ENCODE data around the gene TSPAN18.

Gene TSPAN18

DNA sequence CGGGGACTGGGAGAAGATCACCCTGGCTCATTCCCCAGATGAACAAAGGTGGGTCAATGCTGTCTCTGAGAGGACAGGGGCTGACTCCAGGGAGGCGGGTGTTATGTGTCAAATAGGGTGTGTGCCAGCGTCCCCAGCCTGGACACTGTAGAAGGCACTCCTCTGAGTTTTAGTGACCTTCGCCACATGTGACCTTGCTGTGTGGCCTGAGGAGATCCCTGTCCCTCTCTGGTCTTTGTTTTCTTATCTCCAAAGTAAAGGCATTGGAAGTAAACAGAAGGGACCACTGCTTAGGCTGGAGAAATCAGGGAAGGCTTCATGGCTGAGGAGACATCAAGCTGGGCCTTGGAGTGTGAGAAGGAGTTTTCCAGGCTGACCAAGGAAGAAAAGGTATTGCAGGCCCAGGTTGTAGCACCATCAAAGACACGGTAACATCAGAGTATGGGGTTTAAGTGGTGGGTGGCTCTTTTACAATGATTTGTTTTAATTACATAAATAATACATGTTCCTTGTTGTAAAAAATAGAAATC is 149.5 kb downstream of the TSPAN18 start:
- DNase-seq, result no peak

DNA sequence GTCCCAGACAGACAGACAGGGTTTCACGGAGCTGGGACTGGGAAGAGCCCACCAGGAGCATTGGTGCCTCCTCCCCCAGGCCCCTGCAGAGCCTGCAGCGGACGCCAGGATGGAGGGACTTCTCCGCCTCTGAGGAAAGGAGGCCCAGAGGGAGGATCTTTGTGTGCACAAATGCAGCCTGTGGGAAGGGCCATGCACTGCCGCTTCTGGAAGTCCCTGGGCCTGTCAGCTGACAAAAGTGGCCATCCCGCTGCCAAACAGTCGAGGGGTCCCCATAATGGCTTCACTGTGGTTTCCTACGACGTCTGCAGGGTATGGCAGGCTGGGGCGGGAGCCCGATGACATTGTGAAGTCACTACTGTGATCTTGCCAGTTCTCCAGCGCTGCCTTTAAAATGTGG is 150.1 kb downstream of the TSPAN18 start:
- DNase-seq, result no peak

DNA sequence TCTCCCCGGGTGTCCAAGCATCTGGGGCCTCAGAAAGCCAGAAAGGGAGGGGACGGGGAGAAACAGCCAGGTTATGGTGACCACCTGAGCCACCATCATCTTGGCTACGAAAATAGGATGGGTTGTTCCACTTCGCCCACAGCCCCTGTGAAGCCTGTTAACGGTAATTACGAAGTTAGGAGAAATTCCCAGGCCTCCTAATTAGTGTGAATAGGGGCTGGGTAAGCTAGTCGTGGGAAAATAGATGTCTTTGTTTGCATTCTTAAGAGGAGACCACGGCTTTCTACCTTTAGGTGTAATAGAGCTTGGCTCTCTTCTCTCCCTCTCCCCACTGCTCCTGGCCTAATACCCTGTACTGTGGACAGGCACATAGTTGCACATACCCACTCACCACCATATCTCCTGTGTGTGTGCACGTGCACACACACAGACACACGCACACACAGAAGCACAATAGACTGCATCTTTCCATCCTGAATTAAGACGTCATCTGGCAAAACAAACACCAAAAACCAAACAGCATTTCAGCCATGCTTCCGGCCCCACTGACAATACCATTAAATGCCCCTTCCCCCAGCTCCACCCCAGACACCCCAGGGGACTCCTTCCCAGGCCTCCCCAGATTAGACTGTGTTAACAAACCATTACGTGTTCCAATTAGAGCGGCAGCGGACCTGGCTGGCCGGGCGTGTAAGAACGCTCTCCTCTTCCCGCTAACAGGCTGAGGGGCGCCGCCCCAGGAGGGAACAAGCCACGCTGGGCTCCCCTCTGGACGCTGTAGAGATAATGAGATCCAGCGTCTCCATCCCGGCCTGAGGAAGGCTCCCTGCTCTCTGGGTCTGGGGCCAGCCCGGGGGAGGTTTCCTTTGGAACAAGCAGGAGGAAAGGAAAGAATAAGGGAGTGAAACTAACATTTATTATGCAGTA is 151.1 kb downstream of the TSPAN18 start:
- no peak for DNase-seq

DNA sequence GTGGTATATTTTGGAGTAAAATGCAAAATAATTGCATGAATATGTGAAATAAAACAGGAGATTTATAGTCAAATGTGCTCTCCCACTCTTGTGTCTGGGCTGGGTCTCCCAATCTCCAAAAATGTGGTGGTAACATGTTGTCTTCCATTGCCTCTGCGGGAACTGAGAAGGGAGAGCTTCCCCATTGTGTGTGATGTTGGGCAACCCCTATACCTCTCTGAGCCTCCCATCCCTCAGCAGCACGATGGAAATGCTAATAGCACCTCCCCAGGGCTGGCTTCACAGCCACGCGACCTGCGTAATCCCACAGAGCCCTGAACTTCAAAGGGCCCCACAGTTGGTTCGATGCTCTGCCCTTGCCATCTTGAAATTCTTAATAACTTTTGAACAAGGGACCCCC is 151.9 kb downstream of the TSPAN18 start:
- no peak for DNase-seq

DNA sequence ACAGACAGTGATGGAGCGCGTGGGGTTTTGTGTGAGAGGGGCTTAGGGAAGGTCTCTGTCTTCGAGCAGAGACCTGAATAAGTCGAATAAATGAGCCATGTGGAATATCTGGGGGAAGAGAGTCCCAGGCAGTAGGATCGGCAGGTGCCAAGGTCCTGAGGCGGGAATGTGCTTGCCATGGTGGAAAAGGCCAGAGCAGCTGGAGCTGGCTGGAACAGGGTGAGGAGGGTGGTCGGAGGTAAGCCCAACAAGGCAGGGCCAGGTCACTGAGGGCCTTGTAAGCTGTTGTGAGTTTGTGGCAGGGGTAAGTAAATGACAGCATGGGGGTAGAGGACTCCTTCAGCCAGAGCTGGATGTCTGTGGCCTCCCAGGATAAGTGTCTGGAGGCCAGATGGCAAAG is 152.7 kb downstream of the TSPAN18 start:
- DNase-seq, result no peak

DNA sequence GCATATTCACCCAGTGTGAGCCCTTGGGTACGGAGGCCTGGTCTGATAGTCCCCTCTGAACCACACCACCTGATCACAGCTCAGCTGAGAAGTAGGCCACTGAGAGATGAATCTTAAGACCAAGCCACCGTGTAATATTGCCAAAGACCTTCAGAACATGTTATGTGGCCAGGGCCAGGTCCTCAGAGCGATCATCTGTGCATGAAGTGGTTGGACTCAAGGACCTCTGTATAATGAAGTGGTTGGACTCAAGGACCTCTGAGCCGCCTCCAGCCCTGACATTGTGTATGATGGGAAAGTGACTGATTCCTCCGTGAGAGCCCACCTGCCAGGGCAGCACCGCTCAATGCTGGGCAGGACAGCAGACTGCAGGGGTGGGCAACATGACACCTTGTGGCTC is 153.7 kb downstream of the TSPAN18 start:
- DNase-seq, result no peak

DNA sequence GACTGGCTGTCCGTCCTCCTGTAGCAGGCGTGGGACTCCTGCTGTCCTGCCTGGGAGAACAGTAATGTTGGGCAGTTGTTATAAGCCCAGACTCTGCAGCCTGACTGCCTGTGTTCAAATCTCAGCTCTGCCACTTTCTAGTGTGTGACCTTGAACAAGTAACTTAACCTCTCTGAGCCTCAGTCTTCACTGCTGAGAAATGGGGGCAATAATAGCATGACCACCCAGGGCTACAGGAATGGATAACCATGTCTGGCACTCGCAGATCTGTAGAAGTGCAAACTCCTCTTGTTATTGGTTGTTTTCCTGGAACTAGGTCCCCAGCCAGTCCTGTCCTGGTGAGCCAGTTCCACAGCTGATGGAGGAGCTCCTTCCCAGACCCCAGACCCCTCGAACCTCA is 154.2 kb downstream of the TSPAN18 start:
- DNase-seq, result no peak

DNA sequence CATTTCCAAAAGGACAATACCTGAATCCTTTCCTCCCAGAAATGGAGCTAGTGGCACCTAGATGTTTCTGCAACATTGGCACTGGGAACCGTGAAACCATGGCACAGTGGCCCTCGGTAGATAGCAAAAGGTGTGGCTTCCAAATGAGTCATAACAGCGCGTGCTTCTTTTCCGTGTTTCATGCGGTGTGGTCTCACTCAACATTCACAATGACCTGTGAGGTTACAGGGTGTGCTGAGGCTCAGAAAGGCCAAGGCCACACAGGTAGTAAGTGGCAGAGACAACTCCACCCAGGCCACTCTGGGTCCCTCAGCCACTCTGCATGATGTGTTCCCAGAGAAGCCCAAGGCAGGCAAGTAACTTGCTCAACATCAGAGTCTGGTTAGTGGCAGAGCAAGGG is 156.5 kb downstream of the TSPAN18 start:
- DNase-seq, result no peak

DNA sequence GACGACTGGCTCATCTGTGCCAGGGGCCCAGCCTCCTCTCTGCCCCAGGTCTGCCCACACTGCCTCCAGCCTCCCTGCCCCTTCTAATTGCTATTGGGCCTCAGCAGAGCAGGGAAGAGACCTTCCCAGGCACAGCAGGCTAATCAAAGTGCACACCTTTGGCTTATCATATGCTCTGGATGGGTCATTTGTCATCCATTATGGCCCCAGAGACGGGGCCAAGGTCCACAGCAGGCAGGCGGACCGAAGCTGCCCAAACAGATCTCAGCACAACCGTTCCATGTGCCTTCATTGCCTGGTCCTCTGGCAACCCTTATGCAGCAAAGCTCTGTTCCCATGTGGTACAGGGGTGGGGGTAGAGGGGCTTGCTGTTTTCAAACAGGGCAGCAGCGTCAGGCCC is 157.3 kb downstream of the TSPAN18 start:
- no peak for DNase-seq

DNA sequence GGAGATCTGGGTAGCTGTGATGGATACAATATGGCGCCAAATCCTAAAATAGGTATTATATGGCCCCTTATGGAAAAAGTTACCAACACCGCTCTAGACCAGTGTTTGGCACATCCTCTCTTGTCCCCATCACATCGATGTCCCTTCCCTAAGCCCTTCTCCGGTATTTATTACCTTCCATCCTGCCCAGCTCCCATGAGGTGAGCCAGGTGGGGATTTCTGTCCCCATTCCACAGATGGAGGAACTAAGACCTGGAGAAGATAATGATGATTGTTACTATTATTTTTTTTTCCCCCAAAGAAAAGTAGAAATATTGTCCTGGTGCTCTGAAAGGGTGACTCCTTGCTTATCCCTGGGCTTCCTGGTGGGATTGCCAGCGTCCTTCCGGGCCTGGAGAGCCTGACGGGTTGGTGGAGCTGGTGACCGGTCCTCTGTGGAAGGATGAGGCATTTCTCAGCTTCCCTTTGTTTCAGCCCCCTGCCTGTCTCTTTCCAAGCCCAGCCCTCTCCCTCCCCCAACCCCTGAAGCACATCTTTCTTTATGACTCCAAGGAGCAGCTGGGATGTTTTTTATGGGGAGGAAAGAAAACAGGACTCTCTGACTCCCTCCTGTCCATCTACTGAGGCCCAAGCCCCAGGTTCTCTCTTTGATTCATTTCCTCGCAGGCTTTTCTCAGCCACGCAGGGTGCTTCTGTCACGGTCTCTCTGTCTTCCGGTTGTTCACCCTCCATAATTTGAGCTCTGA is 158.5 kb downstream of the TSPAN18 start:
- no peak for DNase-seq

DNA sequence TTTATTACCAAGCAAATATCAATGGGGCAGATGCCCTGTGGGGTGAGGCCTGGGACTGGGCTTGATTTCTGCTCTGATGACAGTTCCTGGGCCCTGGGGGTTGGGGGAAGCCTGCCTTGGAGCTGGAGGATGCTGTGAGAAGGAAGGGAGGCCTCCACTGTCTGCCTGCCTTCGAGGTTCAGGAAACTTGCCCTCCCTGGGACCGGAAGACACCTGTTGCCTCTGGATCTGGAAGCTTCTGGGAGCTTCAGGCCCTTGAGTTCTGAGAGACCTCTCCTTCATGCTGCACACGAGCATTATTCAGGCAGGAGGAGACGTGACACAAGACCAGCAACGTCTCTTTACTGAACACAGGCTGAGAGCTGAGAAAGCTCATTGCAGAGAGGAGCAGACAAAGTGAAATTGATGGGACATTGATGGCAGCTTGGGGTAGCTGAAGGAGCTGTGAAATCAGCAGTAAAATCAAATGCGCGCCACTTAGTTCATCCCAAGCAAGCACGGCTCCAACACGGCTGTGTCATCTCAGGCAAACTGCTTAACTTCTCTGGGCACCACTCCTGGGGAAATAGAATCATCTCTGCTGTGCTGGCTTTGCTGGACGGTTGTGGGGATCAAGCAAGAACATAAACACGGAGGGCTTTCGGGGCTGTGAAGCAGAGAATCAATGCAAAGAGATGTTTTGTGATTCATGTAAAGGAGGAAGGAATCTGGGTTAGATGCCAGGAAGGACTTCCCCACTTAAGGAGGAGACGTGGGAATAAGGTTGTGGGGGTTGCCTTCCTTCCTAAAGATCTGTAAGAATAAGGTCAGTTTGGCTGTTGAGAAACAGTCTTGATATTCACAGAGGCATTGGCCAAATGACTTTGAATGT is 159.4 kb downstream of the TSPAN18 start:
- DNase-seq, result no peak

DNA sequence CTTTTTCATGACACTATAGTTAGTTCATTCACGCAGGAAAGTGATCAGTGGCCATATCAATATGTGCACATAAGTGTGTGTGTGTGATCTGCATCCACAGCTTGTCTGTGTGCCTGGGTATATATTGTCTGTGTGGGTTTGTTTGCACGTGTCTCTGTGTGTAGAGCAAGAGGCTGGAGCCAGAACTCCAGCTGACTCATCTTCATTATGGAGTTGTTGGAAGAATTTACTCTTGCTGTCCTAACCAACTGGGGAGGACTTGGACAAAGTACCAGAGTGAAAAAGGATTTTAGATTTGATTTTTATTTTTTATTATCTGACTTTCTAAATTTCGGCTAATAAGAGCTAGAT is 160.0 kb downstream of the TSPAN18 start:
- no peak for DNase-seq

DNA sequence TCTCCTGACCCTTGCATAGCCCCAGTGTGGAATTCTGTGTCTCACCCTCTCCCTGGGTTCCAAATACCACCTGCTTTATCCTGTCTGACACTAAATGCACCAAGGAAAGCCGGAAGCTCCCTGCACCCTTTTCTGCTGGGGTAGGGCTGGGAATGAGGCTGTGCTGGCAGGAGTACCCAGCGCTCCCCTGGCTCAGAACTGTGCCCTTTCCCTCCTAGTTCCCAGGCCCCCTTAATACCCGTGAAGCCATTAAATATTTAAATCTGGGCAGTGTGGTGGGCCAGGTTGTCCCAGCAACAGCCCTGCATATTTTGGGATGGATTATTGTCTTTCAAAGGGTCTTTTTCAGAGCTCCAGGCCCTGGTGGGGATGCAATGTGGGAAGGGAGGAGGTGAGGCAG is 160.9 kb downstream of the TSPAN18 start:
- no peak for DNase-seq

DNA sequence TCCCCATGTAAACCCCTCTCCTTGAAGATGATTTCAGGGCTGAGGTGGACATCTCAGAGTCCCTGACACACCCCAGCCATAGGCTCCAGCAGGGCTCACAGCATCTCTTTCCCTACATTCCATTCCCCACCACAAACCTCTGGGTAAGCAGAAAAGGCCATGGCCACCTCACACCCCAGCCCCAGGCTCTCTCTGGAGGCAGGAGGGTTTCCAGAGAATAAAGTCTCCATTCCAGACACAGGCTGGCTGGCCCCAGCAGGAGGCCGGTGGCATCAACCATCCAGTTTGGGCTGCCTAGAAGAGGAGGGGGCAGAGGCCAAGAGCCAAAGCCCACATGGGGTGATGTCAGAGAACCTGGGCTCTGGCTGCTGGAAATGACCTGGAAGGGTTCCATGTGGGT is 162.5 kb downstream of the TSPAN18 start:
- DNase-seq, result no peak

DNA sequence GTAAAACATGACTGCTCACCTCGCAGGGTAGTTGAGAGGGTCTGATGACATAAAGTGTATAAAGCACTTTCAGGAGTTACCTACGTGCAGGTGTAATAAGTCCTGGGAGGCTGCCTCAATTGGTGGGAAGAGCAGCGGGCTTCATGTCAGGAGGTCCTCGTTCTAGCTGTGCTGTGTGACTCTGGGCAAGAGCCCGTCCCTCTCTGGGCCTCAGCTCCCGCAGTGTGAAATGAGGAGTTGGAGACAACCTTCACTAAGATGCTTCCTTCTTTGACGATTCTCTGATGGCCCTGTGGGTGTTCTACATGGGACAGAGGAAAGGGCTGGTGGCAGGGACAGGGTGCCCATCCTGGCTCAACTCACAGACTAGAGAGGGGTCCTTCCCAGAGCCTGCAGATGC is 166.1 kb downstream of the TSPAN18 start:
- DNase-seq, result no peak

DNA sequence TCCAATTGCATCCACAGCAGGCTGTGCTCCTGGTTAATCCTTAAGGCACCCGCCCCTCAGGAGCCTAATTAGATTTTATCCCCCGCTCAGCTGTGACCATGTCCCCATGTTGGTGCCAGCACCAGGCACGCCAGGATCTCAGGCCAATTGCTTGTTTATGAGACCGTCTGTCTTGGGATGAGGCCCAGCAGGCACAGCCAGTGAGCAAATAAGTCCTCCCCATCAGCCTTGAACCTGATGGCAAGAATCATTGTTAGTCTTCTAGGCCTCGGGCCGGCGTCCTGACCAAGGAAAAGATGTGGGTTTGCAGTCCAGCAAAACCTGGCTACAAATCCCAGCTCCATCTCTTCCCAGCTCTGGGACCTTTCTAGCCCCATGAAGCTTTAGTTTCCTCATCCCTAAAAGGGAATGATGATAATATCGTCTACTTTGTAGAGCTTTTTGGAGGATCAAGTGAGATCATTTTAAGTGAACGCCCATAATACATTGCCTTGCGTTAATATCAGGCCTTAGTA is 166.6 kb downstream of the TSPAN18 start:
- no peak for DNase-seq

DNA sequence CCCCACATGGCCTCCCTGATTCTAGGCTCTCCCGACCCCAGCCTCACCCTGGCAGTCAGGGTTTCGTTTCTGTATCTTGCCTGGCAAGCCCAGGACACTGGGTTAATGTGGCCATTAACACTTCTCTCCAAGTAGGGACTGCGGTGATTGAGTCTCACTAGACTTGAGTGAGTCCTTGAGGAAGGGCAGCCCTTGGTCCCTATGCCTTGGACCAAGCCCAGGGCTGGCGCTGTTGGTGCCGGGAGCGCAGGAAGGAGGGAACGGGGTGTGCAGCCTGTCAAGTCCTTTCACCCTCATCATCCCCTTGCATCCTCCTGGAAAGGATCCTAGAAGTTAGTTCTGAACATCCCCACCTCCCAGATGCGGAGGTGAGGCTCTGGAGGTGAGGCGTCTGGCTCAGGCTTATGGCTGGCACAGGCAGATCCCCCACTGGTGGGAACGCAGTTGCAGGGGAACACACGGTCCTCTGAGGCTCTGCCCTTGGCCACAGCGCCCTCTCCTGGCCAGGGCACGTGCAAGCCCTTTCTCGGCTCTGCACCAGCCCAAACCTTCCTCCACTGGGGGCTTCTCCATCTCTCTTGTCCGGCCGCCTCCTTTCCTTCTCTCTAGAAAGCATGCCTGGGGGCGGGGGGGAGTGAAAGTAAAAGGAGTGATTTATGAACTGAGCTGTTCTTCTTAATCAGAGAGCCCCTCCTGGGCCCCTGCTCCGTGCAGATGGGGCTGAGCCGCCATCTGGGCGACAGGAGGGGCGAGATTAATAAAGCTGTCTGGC is 167.3 kb downstream of the TSPAN18 start:
- peak; percentile 34 for DNase-seq

DNA sequence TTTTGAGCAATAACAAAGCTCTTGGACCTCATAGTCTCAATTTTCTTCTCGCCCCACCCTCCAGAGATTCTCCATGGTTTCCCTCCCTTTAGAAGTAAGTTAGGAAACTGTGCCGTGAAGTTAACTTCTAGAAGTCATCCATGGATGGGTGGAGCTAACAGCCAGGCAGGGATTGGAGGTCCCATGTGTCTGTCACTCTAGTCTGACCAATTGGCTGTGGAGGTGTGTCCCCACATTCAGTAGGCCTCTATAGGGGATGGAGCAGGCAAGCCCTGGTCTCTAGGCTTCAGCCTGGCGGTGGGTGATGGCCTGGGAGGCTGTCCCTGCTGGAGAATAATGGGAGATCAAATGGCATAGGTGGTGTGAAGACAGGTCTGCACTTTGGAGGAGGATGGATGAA is 173.2 kb downstream of the TSPAN18 start:
- peak; percentile 14 for DNase-seq

DNA sequence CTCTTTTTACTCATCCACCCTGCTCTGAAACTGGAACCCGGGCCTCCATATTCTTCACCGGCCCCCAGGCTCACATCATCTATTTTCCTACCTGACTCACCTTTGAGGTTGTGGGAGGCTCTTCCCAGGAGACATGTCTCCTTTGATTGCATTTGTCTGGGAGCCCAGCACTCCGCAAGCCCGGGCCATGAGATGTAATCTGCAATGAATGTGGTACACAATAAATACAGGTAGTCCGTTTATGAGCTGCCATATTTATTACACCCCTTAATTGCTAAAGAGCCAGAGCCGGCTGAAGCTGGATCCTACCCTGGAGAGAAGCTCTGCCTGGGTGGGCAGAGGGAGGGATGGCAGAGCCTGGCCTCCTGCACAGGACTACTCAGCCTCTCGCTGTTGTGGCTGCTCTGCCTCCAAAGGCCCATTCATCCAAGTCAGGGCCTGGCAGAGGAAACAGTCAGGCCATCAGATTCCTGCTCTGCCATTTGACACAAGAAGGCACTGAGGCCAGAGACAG is 174.4 kb downstream of the TSPAN18 start:
- DNase-seq, result no peak

DNA sequence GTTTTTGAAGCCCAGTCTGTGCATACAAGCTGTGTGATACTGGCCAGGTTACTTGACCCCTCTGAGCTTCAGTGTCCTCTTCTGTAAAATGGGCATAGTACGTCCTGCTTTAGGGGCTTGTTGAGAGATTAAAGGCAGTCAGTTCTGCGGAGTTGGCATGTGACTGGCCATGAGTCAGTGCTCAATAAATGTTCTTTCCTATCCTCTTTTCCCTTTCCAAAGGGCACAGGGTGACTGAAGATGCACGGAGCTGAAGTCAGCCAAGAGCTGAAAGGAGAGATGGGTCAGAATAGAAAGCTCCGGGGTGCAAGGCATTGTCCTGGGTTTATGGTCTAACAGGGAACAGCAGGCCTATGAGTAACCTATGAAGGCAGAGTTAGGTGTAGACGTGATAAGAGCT is 175.0 kb downstream of the TSPAN18 start:
- DNase-seq, result no peak

DNA sequence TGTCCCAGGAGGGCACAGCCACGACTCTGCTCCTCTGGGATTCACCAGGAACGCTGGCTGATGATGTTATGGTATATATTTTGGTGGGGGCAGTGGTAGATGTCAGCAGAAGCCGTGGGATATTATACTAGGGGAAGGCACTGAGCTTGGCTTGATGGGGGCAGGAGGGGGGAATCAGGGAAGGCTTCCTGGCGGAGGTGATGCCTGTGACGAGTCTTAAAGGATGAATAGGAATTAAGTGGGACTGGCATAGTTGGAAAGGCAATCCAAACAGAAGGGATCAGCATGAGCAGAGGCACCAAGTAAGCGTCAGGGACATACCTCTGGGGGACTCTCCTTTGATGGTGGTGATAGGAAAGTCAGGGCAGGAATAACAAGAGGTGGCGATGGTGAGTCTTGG is 176.3 kb downstream of the TSPAN18 start:
- DNase-seq, result no peak

DNA sequence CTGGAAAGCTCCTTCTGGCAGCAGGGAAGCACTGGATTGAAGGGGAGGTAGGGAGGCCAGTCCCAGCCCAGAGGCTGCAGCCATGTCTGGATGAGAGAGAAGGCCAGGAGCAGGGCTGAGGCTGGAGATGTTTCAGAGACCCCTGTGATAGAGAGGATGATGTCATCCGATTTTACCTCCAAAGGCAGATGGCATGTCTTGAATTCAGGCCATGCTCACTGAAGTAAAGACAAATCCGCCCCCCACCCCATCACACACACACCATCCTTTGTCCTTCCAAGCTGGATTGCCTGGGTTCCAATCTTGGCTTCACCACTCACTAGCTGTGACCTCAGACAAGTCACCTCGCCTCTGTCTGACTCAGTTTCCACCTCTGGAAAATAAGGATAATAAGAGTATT is 176.8 kb downstream of the TSPAN18 start:
- no peak for DNase-seq
